Parathyroid adenoma (tissue), 2 donors: Measurements from ENCODE around the gene CFAP92.

Experiments used
- H2AFZ ChIP-seq: fragments of 300-600 bp; sonication (generic); one replicate; pipeline ENCODE4 v1.7.0; 2017; ENCODE audit warnings: antibody characterized with exemption, mild to moderate bottlenecking
- H3K27ac ChIP-seq: fragments of 300-600 bp; sonication (generic); one replicate; pipeline ENCODE4 v1.7.0; 2017
- H3K27me3 ChIP-seq: fragments of 300-600 bp; sonication (generic); one replicate; pipeline ENCODE4 v1.7.0; 2017; ENCODE audit warnings: low read length; ENCODE audit not compliant: control insufficient read depth, insufficient read depth
- H3K36me3 ChIP-seq: fragments of 300-600 bp; sonication (generic); one replicate; pipeline ENCODE4 v1.7.0; 2017; ENCODE audit warnings: low read length; ENCODE audit not compliant: control insufficient read depth, insufficient read depth
- H3K4me1 ChIP-seq: fragments of 300-600 bp; sonication (generic); one replicate; pipeline ENCODE4 v1.7.0; 2017; ENCODE audit warnings: control low read depth
- H3K4me2 ChIP-seq: fragments of 300-600 bp; sonication (generic); one replicate; pipeline ENCODE4 v1.7.0; 2017; ENCODE audit warnings: low read length
- H3K4me3 ChIP-seq: fragments of 300-600 bp; sonication (generic); one replicate; pipeline ENCODE4 v1.7.0; 2017; ENCODE audit warnings: low read depth, low read length
- H3K79me2 ChIP-seq: fragments of 300-600 bp; sonication (generic); one replicate; pipeline ENCODE4 v1.7.0; 2017; ENCODE audit warnings: control low read depth
- H3K9ac ChIP-seq: fragments of 300-600 bp; sonication (generic); one replicate; pipeline ENCODE4 v1.7.0; 2017; ENCODE audit warnings: mild to moderate bottlenecking
- H3K9me3 ChIP-seq: fragments of 300-600 bp; sonication (generic); one replicate; pipeline ENCODE4 v1.7.0; 2017; ENCODE audit warnings: low read length; ENCODE audit not compliant: control insufficient read depth
- TF ChIP-seq, protein P1 (sequence below): fragments of 300-600 bp; sonication (generic); IDR thresholded peaks from one replicate; pipeline ENCODE4 v1.7.0; 2017; ENCODE audit warnings: antibody characterized with exemption, mild to moderate bottlenecking
- donor health status: primary hyperparathyroidism.

The CFAP92 gene

DNA sequence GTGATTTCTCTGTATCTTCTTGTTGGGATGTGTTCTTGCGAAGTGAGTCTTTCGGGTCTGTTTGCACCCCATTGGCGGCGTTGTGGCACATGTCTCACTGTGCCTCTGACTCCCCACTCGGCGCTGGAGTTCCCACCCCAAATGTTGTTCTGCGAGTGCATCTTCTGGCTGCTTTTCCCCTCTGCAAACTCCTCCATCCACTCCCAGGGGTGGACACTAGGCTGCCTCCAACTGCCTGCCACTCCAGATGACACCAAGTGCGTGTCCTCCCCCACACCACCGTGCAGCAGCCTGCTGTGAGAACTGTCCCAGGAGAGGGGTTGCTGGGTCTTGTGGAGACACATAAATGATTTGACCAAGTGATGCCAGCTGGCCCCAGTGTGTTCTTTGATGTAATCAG, 24.9 kb upstream of the CFAP92 start:
- Histone ChIP-seq H3K4me2 (no peak overlapping the region), H3K9me3 (no peaks in the 10 kb centered on the region), H3K27ac (no peak overlapping the region), H2AFZ (no peak overlapping the region), H3K27me3 (no peaks in the 10 kb centered on the region), H3K36me3 (no peaks in the 10 kb centered on the region), H3K4me3 (no peak overlapping the region), H3K4me1 (no peaks in the 10 kb centered on the region), H3K9ac (no peak overlapping the region), H3K79me2 (no peaks in the 10 kb centered on the region)
- TF ChIP-seq, protein P1, sequence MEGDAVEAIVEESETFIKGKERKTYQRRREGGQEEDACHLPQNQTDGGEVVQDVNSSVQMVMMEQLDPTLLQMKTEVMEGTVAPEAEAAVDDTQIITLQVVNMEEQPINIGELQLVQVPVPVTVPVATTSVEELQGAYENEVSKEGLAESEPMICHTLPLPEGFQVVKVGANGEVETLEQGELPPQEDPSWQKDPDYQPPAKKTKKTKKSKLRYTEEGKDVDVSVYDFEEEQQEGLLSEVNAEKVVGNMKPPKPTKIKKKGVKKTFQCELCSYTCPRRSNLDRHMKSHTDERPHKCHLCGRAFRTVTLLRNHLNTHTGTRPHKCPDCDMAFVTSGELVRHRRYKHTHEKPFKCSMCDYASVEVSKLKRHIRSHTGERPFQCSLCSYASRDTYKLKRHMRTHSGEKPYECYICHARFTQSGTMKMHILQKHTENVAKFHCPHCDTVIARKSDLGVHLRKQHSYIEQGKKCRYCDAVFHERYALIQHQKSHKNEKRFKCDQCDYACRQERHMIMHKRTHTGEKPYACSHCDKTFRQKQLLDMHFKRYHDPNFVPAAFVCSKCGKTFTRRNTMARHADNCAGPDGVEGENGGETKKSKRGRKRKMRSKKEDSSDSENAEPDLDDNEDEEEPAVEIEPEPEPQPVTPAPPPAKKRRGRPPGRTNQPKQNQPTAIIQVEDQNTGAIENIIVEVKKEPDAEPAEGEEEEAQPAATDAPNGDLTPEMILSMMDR: no peak

DNA sequence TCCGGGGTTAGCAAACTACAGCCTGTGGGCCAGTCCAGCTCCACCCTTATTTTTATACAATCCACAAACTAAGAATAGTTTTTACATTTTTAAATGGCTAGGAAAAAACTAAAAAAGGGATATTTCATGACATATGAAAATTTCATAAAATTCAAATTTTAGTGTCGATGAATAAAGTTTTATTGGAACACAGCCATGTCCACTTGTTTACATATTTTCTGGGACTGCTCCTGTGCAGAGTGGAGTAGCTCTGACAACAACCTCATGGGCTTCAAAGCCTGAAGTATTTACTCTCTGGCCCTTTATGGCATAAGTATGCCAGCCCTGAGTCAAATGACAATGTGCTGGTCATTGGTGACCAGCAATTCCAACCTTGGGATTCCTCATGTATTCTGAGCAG, 24.4 kb upstream of the CFAP92 start:
- H3K36me3 ChIP-seq: no peaks in the 10 kb centered on the region
- no peak overlapping the region for H2AFZ ChIP-seq
- H3K4me1 ChIP-seq: no peaks in the 10 kb centered on the region
- H3K4me3 ChIP-seq: no peak overlapping the region
- H3K27me3 ChIP-seq: no peaks in the 10 kb centered on the region
- H3K9ac ChIP-seq: no peak overlapping the region
- TF ChIP-seq, protein P1: no peak
- no peak overlapping the region for H3K4me2 ChIP-seq
- H3K27ac ChIP-seq: peak overlapping the region; percentile 61
- H3K79me2 ChIP-seq: no peaks in the 10 kb centered on the region
- no peaks in the 10 kb centered on the region for H3K9me3 ChIP-seq

DNA sequence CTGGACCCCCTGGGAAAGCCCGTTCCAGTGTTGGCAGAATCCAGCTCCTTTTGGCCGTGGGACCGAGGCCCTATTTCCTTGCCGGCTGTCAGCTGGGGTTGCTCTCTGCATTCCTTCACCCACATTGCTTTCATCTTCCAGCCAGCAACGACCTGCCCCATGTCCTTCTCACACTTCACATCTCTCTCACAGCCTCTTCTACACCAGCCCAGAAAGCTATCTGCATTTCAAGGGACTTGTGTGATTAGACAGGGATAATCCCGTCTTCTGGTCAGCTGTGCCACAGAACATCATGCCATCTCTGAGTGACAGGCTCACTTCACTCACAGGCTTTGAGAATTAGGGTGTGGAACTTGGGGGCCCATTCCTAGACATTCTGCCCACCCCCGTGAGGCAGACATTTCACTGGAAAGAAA, 23.6 kb upstream of the CFAP92 start:
- Histone ChIP-seq H3K36me3 (no peaks in the 10 kb centered on the region), H3K4me2 (no peak overlapping the region), H3K9ac (no peak overlapping the region), H3K27ac (peak overlapping the region; percentile 61), H3K4me1 (no peaks in the 10 kb centered on the region), H3K27me3 (no peaks in the 10 kb centered on the region), H2AFZ (no peak overlapping the region), H3K79me2 (no peaks in the 10 kb centered on the region), H3K4me3 (no peak overlapping the region), H3K9me3 (no peaks in the 10 kb centered on the region)
- TF ChIP-seq, protein P1: no peak

DNA sequence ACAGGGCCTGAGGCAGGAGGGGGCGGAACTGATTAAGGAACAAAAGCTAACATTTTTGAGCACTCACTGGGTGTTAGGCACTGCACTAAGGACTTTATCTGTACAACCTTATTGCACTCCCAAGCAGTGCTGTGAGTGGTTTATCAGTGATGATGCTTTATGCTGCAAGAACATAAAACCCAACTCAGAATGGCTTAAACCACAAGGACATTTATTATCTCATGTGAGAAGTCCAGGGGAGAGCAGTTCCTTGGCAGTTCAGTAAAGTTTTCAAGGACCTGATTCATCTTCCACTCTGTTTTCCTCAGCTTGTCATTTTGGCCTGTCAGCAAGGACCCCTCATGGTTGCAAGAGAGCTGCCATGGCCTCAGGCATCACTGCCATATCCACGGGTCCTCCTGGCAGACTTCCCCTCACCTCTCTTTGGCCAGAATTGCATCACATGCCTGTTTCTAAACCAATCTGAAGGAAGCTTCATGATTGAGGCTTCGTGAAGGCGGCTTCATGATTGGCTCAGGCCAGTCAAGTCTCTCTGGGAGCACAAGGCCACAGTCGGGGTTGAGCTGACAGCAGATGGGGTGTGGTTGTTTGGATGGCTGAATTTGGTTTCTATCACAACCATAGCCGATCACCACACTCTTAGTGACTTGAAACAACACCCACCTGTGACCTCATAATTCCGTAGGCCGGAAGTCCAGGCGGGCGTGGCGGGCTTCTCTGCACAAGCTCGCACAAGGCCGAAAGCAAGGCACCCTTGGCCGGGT, 23.0 kb upstream of the CFAP92 start:
- Histone ChIP-seq H2AFZ (no peak overlapping the region), H3K27ac (peak overlapping the region; percentile 61), H3K27me3 (no peaks in the 10 kb centered on the region), H3K9me3 (no peaks in the 10 kb centered on the region), H3K4me2 (no peak overlapping the region), H3K4me1 (no peaks in the 10 kb centered on the region), H3K79me2 (no peaks in the 10 kb centered on the region), H3K9ac (no peak overlapping the region), H3K4me3 (no peak overlapping the region), H3K36me3 (no peaks in the 10 kb centered on the region)
- TF ChIP-seq, protein P1: no peak

DNA sequence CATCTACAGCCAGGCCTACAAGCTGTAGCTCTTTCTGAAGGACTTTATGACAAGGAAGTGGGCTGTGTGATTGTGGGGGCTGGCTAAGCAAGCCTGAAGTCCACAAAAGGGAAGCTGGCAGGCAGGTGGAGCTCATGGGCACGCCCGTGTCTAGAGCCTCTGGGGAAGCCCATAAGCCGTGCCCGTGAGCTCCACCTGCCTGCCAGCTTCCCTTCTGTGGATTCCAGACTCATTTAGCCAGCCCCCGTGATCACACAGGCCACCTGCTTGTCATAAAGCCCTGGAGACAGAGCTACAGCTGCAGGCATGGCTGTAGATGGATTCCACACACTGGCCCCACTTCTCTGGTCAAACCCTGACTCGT, 22.5 kb upstream of the CFAP92 start:
- H3K27ac ChIP-seq: peak overlapping the region; percentile 53
- no peak overlapping the region for H3K9ac ChIP-seq
- no peak overlapping the region for H3K4me2 ChIP-seq
- no peaks in the 10 kb centered on the region for H3K9me3 ChIP-seq
- no peaks in the 10 kb centered on the region for H3K27me3 ChIP-seq
- no peaks in the 10 kb centered on the region for H3K4me1 ChIP-seq
- H3K36me3 ChIP-seq: no peaks in the 10 kb centered on the region
- TF ChIP-seq, protein P1: no peak
- no peaks in the 10 kb centered on the region for H3K79me2 ChIP-seq
- no peak overlapping the region for H3K4me3 ChIP-seq
- H2AFZ ChIP-seq: no peak overlapping the region
